Neural crest cell (in vitro differentiated cells): ENCODE data around the gene USB1. TPM values are rescaled to one million over a fixed set of nuclear protein-coding genes. Genes with fewer than 3 reads are reported as not detected.

ENCODE experiments used
- DNase-seq: peaks from one replicate; pipeline ENCODE4 v3.0.0; 2021; ENCODE audit warnings: low read depth, mixed read lengths, low spot score
- H3K27ac Mint-ChIP-seq: one replicate; pipeline ENCODE4 v1.8.0; 2021; ENCODE audit warnings: mild to moderate bottlenecking, mixed read lengths; ENCODE audit not compliant: unreplicated experiment
- H3K27me3 Mint-ChIP-seq: 2 replicates; pipeline ENCODE4 v1.8.0; 2021; ENCODE audit warnings: low read depth, mild to moderate bottlenecking, mixed read lengths
- H3K36me3 Mint-ChIP-seq: 2 replicates; pipeline ENCODE4 v1.8.0; 2021; ENCODE audit warnings: low read depth, mild to moderate bottlenecking, mixed read lengths
- H3K4me1 Mint-ChIP-seq: 2 replicates; pipeline ENCODE4 v1.8.0; 2021; ENCODE audit warnings: mixed read lengths
- H3K4me3 Mint-ChIP-seq: one replicate; pipeline ENCODE4 v1.8.0; 2021; ENCODE audit warnings: mild to moderate bottlenecking, mixed read lengths
- H3K9me3 Mint-ChIP-seq: 2 replicates; pipeline ENCODE4 v1.8.0; 2021; ENCODE audit warnings: mixed read lengths
- CTCF ChIP-seq: fragments of 200-600 bp; sonication (generic); conservative IDR thresholded peaks from 2 replicates; pipeline ENCODE4 v1.5.0; 2021; ENCODE audit warnings: antibody characterized with exemption, mild to moderate bottlenecking
- total RNA-seq: library from RNA; stranded (reverse); gene quantifications from 2 replicates; pipeline ENCODE4 v1.2.1, GENCODE V29; 2021

The USB1 gene
- total RNA-seq, 1 donor from 2014 or later, result 74.8 TPM

GRCh38 chr16:58051821-58052603 lies 50.8 kb downstream of the USB1 start:
- no peaks in the 10 kb centered on the region for H3K36me3 Mint-ChIP-seq
- no peak overlapping the region for H3K4me3 Mint-ChIP-seq
- H3K4me1 Mint-ChIP-seq, result peaks cover 52% of the 10 kb centered on the region
- no peaks in the 10 kb centered on the region for H3K9me3 Mint-ChIP-seq
- H3K27me3 Mint-ChIP-seq, result no peaks in the 10 kb centered on the region
- no peak for DNase-seq
- peak overlapping the region; percentile 6 for H3K27ac Mint-ChIP-seq
- TF ChIP-seq CTCF, result no peak

GRCh38 chr16:58053682-58054005 lies 52.4 kb downstream of the USB1 start:
- no peaks in the 10 kb centered on the region for H3K36me3 Mint-ChIP-seq

GRCh38 chr16:58054289-58054688 lies 53.1 kb downstream of the USB1 start:
- TF ChIP-seq CTCF, result no peak
- H3K36me3 Mint-ChIP-seq, result no peaks in the 10 kb centered on the region
- H3K27me3 Mint-ChIP-seq, result no peaks in the 10 kb centered on the region
- H3K4me3 Mint-ChIP-seq, result no peak overlapping the region
- no peak for DNase-seq
- H3K27ac Mint-ChIP-seq, result no peak overlapping the region
- H3K9me3 Mint-ChIP-seq, result no peaks in the 10 kb centered on the region
- peaks cover 46% of the 10 kb centered on the region for H3K4me1 Mint-ChIP-seq

More at GRCh38 chr16:58053682-58054005, 52.4 kb downstream of the USB1 start:
- peaks cover 53% of the 10 kb centered on the region for H3K4me1 Mint-ChIP-seq
- H3K27ac Mint-ChIP-seq, result no peak overlapping the region
- TF ChIP-seq CTCF, result no peak
- H3K4me3 Mint-ChIP-seq, result no peak overlapping the region
- no peaks in the 10 kb centered on the region for H3K9me3 Mint-ChIP-seq
- no peaks in the 10 kb centered on the region for H3K27me3 Mint-ChIP-seq
- no peak for DNase-seq

GRCh38 chr16:58056580-58056979 lies 55.4 kb downstream of the USB1 start:
- no peaks in the 10 kb centered on the region for H3K27me3 Mint-ChIP-seq
- DNase-seq, result no peak

GRCh38 chr16:58057121-58057520 lies 55.9 kb downstream of the USB1 start:
- DNase-seq, result no peak
- Mint-ChIP-seq H3K36me3 (no peaks in the 10 kb centered on the region), H3K4me3 (peak overlapping the region; percentile 68), H3K27me3 (no peaks in the 10 kb centered on the region), H3K27ac (peak overlapping the region; percentile 35), H3K9me3 (no peaks in the 10 kb centered on the region), H3K4me1 (peaks cover 34% of the 10 kb centered on the region)
- no peak for TF ChIP-seq CTCF

More at GRCh38 chr16:58056580-58056979, 55.4 kb downstream of the USB1 start:
- peak overlapping the region; percentile 68 for H3K4me3 Mint-ChIP-seq
- no peak overlapping the region for H3K27ac Mint-ChIP-seq
- H3K36me3 Mint-ChIP-seq, result no peaks in the 10 kb centered on the region
- H3K4me1 Mint-ChIP-seq, result peaks cover 34% of the 10 kb centered on the region
- H3K9me3 Mint-ChIP-seq, result no peaks in the 10 kb centered on the region
- no peak for TF ChIP-seq CTCF
